Heart left ventricle (tissue), 13 donors: ENCODE data around the gene DISP2.

ENCODE experiments used
- POLR2A ChIP-seq, 2 donors: fragments of 450-650 bp; IDR thresholded peaks; one replicate each; pipeline ENCODE4 v1.6.1; 2017; ENCODE audit warnings: antibody characterized with exemption in 2 of 2, mild to moderate bottlenecking in 2 of 2, moderate library complexity in 2 of 2
- TF ChIP-seq, protein P1 (sequence below), 12 donors: fragments of 200-600 bp; sonication (generic) in 4 of 12; IDR thresholded peaks; one replicate each; pipeline versions ENCODE4 v1.5.0 to v1.8.0; 2018 to 2022; ENCODE audit warnings: antibody characterized with exemption in 12 of 12, mild to moderate bottlenecking in 5 of 12
- donor health status: ischemic (EF 13 %, LVEDD 7.1; RV severe dilation, severe dysfunction).
- donor health status: DM: no; HTN: yes; CAD: no.
- donor health status: DM: no; HTN: no; CAD: no.
- donor health status: ischemic (EF 25% LVEDD 6.9; RV normal size, moderate dysfunction).
- donor health status: ischemic (EF 25% LVEDD 5.7; RV mildly dilated, moderate dysfunction).
- donor health status: ischemic (EF 35%, LVEDD 5.7; RV mildly dilated, moderate dysfunction).
- donor health status: nonischemic (EF 11% LVEDD 7.7; RV severe dilation, severe dysfunction).
- donor health status: DM: yes; HTN: yes; CAD: no.
- donor health status: PGD.
- donor health status: ischemic (EF 29% LVEDD 5.4; RV normal size, mild dysfunction).
- donor health status: nonischemic (EF 23%, LVEDD 6.1; RV moderate dilation, normal function).

DNA sequence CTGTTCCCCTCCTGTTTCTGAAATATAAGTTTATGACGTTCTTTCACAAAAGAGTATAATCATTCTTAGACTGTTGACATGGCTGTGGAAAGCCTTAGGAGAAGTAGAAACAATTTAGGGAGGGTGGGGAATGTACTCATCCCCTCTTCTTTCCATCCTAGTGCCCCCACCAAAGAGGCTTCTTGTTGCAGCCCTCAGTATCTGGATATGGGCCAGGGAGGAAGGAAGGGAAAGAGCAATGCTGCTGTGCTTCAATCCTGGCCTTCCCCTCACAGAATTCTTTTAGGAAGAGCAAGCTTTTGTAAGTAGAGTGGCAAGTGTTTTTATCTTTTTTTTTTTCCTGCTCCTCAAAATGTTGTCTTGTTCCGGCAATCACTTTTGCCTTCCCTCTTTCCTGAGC is 32.8 kb upstream of the DISP2 start:
- TF ChIP-seq, protein P1, sequence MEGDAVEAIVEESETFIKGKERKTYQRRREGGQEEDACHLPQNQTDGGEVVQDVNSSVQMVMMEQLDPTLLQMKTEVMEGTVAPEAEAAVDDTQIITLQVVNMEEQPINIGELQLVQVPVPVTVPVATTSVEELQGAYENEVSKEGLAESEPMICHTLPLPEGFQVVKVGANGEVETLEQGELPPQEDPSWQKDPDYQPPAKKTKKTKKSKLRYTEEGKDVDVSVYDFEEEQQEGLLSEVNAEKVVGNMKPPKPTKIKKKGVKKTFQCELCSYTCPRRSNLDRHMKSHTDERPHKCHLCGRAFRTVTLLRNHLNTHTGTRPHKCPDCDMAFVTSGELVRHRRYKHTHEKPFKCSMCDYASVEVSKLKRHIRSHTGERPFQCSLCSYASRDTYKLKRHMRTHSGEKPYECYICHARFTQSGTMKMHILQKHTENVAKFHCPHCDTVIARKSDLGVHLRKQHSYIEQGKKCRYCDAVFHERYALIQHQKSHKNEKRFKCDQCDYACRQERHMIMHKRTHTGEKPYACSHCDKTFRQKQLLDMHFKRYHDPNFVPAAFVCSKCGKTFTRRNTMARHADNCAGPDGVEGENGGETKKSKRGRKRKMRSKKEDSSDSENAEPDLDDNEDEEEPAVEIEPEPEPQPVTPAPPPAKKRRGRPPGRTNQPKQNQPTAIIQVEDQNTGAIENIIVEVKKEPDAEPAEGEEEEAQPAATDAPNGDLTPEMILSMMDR (IDR thresholded peaks at IDR 0.05), result no peak
- TF ChIP-seq POLR2A (IDR thresholded peaks at IDR 0.05), result no peak
